Prostate gland (tissue), 2 donors: ENCODE data around the gene PCDH12.

Source experiments
- CTCF ChIP-seq, 4 experiments: fragments of 200-600 bp in 2 of 4; fragments of 450-650 bp in 2 of 4; sonication (generic) in 2 of 4; IDR thresholded peaks; 1 replicate in 3 of 4; 2 replicates in 1 of 4; pipeline ENCODE4 v1.5.1; 2016 to 2019; ENCODE audit warnings: antibody characterized with exemption in 4 of 4, mild to moderate bottlenecking in 2 of 4, moderate library complexity in 2 of 4
- POLR2A ChIP-seq: fragments of 450-650 bp; IDR thresholded peaks from one replicate; pipeline ENCODE4 v1.6.1; 2016; ENCODE audit warnings: antibody characterized with exemption, mild to moderate bottlenecking
- POLR2AphosphoS5 ChIP-seq: sonication (generic); formaldehyde crosslinking; IDR thresholded peaks from one replicate; pipeline ENCODE4 v1.6.1; 2017; ENCODE audit warnings: antibody characterized with exemption

GRCh38 chr5:141906972-141907371 is 51.0 kb downstream of the PCDH12 start:
- TF ChIP-seq CTCF (IDR thresholded peaks at IDR 0.05), result no peak
- TF ChIP-seq POLR2A, result no peak
- TF ChIP-seq POLR2AphosphoS5, result no peak
